Thyroid gland (tissue), 4 donors: Measurements from ENCODE around the gene SETD3.

Experiments used
- POLR2A ChIP-seq, 2 donors: fragments of 450-650 bp; IDR thresholded peaks; one replicate each; pipeline ENCODE4 v1.6.1; 2017; ENCODE audit warnings: antibody characterized with exemption in 2 of 2, mild to moderate bottlenecking in 2 of 2, moderate library complexity in 1 of 2
- TF ChIP-seq, protein P1 (sequence below), 6 experiments: fragments of 200-600 bp in 3 of 6; fragments of 450-650 bp in 3 of 6; sonication (generic) in 3 of 6; IDR thresholded peaks; one replicate each; pipeline ENCODE4 v1.5.1; 2016 to 2019; ENCODE audit warnings: antibody characterized with exemption in 6 of 6, mild to moderate bottlenecking in 2 of 6, inconsistent platforms in 1 of 6, moderate library complexity in 1 of 6

DNA sequence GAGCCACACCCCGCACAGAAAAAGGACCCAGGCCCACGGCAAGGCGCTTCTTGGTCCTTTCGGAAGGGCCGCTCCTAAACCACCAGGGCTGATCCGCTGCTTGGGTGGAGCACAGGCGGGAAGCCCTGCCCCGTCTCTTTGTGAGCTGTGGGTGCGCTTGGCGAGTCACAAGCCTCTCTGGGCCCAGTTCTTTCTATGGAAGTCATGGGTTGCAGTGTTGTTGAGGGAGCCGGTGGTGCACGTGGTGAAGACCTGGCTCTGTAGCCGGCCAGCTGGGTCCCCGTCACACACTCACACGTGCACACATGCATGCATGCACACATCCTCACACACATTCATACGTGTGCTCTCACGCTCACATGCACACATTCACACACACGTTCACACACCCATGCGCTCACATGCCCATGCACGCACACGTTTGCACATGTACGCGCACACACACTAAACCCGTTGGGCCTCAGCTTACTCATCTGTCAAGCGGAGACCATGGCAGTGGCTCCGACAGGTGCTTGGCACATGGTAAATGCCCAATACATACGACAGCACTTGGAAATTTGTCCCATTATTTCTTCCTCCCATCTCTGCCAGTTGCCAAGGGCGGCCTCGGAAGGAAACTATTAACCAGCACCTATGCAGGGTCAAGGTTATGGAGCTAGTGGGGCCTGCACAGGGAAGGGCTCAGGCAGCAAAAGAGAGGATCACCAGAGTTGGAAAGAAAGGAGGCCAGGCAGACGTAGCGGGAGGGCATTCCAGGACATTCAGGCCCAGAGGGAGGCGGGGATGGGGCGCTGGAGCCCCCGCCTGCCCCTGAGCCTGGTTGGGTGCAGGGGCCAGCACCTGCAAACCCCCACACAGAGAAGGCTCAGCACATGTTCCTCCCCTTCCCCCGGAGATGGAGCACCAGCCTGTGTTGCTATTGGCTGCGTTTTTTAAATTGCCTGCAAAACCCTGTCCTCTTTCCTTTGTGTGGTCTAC is 96.9 kb downstream of the SETD3 start:
- TF ChIP-seq POLR2A (IDR thresholded peaks at IDR 0.05): no peak
- TF ChIP-seq, protein P1, sequence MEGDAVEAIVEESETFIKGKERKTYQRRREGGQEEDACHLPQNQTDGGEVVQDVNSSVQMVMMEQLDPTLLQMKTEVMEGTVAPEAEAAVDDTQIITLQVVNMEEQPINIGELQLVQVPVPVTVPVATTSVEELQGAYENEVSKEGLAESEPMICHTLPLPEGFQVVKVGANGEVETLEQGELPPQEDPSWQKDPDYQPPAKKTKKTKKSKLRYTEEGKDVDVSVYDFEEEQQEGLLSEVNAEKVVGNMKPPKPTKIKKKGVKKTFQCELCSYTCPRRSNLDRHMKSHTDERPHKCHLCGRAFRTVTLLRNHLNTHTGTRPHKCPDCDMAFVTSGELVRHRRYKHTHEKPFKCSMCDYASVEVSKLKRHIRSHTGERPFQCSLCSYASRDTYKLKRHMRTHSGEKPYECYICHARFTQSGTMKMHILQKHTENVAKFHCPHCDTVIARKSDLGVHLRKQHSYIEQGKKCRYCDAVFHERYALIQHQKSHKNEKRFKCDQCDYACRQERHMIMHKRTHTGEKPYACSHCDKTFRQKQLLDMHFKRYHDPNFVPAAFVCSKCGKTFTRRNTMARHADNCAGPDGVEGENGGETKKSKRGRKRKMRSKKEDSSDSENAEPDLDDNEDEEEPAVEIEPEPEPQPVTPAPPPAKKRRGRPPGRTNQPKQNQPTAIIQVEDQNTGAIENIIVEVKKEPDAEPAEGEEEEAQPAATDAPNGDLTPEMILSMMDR (IDR thresholded peaks at IDR 0.05): no peak
